GM21423 (cell line): Measurements from ENCODE around the gene SVEP1.
"Not testable (repeated sequence)": the region's sequence is repeated elsewhere in the genome, so short reads cannot be mapped to it uniquely, and the experiment has no call there.

ENCODE experiments used
- ATAC-seq: cut with Tn5 transposase; IDR thresholded peaks from one replicate; pipeline ENCODE4 v1.9.1; 2021; ENCODE audit warnings: mild to moderate bottlenecking, moderate library complexity; ENCODE audit not compliant: unreplicated experiment

SVEP1 gene

DNA sequence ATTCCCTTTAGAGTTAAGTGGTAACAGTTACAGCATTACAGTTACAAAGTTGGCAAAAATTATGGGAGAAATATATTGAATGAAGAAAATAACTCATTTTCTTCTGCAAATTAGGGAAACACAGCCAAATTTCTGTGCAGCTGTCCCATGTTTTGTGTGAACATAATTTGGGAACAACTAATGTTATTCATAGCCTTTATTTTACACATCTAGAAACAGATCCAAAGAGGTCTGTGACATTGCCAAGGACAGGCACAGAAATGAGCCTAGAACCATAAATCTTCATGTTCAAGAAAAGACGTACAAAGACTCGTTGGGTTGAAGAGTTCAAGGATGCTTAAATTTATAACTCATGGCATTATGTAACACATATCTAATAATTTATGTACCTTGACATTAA, 127.8 kb downstream of the SVEP1 start:
- no peak for ATAC-seq

DNA sequence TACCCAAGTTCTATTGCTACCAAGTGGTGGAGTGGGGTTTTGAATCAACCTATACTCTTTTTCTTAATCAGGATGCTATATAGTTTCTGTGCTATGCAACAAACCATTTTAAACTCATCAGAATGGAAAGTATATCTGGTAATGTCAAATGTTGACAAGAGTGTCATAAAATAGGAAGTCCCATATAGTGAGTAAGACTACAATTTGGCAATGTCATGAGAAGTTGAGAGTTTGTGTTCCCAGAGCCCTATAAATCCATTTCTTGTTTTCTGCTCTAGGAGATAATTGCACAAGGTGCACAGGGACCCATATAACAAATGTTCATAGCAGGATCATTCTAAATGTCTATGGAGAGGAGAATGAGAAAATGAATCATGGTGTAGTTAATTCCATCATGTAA, 132.1 kb downstream of the SVEP1 start:
- ATAC-seq = no peak

DNA sequence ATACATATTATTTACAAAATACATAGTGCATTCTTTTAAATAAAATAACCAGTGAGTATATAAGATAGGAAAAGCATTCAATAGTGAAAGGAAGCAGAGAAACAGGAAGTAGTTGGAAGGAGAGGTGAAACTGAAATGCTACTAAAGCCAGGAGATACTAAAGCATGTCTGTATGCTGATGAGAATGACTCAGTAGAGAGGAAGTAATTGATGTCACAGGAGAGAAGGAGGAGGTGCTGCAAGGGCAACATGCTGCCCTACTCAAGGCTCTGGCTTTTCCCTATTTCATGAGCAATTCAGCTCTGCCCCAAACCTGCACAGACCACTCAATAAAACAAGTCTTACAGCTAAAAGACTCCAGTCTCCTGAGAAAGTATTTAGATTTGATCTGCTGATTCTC, 133.4 kb downstream of the SVEP1 start:
- no peak for ATAC-seq

DNA sequence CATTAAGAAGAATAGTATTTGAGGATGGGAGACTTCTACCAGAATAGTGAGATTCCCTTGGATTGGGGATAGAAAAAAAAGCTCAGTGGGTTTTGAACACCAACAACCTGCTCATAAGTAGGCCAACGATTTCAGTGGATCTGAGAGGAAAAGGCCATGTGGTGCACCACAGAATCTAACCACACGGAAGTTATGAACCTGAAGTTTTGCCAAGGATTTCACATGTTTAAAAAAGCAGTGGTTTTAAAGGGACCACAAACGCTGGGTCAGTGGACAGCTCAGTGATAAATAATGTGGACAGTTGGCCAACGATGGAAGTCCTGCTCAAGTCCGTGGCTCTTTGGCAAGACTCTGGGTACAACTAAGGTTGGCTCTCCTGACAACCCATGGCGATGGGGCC, 134.6 kb downstream of the SVEP1 start:
- ATAC-seq = no peak

DNA sequence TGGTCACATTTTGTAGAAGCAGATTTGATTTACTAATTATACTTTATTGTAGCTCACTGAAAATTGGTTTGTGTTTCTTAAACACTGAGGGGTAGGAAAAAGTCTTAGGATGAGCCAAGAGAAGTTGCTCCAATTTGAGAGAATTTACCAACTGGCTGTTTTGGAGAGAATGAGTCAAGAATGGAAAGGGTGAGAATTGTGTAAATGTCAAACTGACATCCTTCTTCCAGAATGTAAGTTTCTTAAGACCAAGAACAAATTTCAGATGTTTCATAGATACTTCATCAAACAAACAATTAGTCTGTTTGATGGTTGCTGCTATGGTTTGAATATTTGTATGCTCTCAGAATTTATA, 135.7 kb downstream of the SVEP1 start:
- ATAC-seq = no peak

DNA sequence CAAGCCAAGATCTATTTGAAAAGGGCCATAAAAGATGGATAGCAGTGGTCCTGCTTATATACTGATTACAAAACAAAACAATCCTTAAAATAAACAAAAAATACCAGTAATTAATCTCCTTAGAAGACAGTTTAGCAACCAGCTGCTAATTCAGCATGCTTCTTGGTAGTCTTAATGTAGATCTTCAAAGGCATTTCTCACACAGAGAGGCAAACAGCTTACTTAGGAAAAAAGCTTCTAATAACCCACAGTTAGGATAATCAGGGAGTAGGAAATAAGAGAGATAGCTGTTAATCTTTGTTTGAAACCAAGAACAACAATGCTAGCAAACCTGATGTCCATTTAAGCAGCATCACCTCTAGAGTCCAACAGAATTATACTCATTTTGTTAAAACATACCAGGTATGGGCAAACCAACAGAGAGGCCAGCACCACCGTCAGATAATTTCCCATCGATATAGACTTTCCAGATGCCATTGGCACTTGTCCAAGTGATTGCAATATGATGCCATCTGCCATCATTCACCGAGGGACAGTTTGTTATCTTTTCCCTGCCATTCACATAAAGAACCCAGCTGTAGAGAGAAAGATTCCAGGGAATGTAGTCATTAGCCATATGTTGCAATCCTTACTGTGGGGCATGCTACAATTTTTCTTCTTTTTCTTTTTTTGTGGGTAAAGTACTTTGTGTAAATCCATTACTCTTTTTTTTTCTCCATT, 136.2 kb downstream of the SVEP1 start:
- ATAC-seq = no peak

DNA sequence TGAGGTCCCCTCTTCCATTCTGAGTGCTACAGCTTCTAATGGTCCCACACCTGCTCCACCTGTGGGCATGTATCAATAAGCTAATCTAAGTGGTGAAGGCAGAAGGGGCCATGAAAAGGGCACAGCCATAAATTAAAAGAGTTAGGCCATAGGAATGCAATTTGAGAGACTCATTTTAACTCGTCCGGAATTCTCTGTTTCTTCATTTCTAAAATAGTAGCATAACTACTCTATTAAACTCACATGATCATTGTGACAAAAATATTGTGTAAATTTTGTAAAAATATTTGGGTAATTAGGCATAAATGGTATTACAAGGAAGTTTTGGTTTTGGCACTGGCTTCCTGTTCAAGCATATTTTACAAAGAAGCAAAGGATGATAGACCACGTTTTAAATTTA, 138.7 kb downstream of the SVEP1 start:
- ATAC-seq = no peak

DNA sequence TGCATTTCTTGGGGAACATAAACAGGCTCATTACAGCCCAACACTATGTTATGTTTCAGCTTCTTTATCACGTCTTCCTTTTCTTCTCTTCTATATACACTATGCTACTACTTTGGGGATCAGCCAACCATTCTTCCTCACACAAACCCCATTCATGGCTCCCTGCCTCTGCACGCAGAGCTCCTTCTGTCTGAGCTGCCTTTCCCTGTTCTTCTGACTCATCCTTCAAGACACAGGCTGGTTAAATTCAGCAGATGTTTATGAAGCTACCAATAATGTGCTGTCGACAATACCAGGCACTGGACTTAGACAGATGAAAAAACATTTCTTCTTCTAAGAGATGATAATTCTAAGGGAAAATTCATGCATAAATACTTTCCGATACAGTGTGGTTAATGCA, 139.4 kb downstream of the SVEP1 start:
- ATAC-seq = no peak

DNA sequence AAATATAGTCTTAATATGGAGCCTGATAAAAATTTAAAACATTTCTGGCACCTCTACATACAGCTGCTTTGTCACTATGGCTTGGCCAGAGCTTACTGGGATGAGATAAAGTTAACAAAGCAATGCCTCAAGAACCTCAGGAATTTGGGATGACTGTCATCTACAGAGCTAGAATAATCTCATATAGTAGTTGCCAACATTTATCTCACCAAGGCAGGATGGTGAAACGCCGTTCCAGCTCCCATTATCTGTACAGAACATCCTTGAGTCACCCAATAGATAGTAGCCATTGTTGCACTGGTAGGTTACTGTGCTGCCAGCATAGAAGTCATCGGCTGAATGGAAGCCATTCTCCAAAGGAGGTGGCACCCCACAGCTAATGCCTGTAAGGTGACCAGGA, 147.3 kb downstream of the SVEP1 start:
- no peak for ATAC-seq

DNA sequence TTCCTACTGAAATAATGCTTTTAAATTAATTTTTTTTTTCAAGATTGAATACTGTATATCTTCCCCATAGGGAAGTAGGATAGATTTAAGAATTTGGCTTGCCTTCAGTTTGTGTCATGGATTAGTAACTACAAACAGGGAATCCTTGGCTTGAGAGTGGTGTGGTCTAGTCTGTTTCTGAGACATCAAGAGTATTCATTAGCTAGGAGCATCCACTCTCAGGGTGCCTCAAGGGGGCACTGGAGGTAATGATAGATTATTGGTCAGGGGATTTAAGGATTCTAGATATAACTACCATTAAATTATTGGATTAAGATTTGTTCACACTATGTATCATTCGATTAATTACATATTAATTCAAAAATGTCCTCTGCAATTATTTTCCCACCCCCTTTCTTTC, 150.1 kb downstream of the SVEP1 start:
- ATAC-seq = no peak

DNA sequence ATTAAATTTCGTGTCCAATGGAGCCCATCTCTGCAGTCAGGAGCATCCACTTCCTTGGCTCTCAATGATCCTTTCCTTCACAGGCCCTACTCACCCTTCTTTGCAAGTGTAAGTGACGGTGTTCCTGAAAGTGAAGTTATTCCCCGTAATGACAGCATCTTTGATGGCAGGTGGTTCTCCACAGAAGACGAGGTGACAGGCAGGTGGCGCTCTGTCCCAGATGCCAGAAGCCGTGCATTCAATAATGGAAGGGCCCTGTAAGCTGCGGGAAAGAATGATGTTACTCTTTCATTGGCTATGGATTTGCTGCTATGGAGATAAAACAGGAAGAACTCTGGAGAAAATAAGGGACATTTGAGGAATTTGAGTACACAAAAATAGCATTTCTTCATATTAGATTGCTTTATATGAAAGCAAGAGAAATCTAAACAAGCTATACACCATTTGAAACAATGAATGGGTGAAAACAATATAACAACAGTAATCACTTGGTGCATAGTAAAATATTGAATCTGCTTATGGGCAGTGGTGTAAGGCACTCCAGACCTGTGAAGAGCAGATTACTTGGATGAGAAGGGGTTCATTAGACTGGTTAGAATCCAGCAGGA, 151.9 kb downstream of the SVEP1 start:
- ATAC-seq = no peak

DNA sequence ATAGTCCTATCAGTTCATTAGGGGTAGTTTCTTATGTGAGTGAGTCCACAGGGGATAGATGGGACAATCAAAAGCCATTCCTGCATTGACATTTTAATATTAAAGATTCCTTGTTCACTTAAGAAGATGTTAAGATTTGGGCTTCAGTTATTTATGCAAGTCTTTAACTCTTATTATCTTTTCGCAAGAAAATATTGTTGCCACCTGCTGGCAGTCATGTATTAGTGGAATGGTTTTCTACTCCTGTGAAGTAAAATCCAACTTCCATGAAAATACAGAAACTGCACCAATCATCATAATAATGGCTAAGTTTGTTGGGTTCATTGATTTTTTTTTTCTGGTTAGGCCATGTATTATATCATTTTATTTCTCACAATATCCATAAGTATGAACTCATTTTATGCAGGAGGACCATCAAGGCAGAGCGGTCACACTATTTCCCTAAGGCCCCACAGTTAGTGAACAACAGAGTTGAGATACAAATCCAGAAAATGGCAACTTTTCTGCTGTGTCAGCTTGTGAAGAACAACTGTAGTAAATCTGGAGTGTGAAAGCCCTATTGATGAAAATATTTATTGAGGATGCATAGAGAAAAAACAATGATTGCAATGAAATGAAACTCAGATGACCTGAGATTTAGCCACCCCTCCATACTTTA, 153.4 kb downstream of the SVEP1 start:
- ATAC-seq = no peak

DNA sequence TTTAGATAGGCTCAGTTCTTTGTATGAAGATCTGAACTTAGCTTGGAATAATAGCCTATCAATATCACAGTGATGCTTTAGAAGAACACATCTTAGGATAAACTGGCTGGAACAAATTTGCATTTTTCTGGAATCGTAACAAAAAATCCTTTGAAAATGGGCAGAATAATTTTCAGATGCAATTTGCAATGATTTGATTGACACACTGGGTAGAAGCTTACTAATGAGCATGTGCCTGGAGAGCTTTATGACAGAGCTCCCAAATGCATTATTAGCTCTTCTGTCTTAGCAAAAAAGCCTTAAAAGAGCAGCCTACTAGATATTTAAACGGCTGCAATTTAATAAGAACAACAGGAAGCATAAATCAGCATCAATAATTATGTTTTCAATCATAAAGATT, 165.1 kb downstream of the SVEP1 start:
- no peak for ATAC-seq

DNA sequence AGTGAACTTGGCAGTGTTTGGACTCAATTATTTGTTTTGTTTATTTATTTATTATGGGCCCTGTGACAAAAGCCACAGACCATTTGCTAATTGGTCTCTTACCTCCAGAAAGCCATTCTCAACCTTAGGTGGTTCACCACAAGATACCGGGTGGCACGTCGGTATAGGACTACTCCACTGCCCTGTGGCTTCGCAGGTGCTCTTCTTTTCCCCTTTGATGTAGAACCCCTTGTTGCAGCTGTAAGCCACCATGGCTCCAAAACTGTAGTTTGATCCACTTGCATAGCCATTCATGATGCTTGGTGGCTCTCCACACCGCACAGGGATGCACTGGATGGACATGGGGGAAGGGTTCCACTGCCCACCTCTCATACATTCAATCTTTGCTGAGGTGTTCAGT, 168.6 kb downstream of the SVEP1 start:
- no peak for ATAC-seq

DNA sequence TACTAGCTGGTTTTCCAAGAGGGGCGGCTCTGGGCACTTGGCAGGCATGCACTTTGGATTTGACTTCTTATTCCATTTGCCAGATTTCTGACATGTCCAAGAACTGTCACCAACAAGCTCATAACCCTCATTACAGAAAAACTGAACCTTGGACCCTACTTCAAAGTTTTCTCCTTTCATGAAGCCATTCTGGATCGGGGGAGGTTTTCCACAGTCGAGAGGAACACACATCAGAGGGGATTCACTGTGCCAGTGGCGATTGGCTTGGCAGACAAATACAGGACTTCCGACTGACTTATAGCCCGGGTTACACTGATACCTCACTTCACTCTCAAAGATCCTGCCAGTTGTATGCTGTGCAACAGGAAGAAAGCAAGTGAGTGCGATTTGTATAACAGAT, 170.9 kb downstream of the SVEP1 start:
- ATAC-seq = no peak

DNA sequence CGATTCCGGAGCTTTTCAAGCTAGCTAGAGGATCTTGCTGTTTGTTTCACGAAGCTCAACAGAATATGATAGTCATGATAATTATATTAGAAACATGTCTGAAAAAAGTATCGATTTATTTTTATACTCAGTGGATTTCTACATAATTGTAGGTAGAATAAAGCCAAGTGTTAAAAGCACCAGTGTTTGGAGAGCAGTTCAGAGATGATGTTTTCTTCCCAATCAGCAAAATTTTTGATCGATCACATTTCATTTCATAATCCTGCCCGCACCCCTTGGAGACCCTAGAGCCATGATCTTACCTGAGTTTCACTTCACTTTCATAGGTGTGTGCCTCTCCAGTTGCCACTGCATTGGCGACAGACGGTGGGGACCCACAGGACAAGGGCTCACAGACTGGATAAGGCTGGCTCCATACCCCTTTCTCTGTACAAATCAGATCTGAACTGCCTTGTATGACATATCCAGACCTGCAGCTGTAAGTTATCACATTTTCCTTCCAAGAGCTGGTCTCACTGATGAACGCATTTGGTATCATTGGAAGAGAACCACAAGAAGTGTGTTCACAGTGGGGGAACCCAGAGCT, 173.6 kb downstream of the SVEP1 start:
- ATAC-seq = no peak

DNA sequence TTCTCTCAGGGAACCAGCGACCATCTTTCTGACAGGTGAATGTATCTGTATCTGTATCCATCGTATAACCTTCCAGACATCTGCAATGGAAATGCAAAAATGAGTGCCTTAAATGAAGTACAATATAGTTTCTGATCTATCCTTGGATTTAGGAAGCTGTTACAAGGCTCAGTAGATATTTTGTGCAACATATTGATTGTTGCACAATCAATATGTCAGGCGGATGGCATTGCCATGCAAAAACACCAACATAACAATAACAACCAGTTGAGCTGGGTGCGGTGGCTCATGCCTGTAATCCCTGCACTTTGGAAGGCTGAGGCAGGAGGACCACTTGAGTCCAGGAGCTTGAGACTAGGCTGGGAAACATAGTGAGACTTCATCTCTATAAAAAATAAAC, 175.1 kb downstream of the SVEP1 start:
- ATAC-seq = no peak

DNA sequence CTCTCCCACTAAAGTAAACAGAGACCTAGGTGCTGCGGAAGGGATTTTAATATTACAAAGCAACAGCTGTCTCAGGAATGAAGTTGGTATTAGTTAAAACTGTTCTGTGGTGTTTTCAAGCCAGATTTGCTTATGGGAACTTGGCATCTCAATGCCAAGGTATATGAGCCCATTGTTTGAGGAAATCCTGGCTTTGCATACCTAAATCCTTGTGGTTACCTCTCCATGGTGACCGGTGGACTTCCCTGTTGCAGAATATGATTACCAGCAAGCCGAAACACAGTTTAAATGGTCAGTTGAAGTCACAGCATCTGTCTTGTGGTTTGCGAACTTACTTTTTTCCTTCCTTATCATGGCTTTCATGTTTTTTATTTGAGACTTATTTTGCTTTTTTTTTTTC, 179.6 kb downstream of the SVEP1 start:
- no peak for ATAC-seq

DNA sequence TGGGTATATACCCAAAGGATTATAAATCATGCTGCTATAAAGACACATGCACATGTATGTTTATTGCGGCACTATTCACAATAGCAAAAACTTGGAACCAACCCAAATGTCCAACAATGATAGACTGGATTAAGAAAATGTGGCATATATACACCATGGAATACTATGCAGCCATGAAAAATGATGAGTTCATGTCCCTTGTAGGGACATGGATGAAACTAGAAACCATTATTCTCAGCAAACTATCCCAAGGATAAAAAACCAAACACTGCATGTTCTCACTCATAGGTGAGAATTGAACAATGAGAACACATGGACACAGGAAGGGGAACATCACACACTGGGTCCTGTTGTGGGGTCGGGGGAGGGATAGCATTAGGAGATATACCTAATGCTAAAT, 180.5 kb downstream of the SVEP1 start:
- not testable (repeated sequence) for ATAC-seq

DNA sequence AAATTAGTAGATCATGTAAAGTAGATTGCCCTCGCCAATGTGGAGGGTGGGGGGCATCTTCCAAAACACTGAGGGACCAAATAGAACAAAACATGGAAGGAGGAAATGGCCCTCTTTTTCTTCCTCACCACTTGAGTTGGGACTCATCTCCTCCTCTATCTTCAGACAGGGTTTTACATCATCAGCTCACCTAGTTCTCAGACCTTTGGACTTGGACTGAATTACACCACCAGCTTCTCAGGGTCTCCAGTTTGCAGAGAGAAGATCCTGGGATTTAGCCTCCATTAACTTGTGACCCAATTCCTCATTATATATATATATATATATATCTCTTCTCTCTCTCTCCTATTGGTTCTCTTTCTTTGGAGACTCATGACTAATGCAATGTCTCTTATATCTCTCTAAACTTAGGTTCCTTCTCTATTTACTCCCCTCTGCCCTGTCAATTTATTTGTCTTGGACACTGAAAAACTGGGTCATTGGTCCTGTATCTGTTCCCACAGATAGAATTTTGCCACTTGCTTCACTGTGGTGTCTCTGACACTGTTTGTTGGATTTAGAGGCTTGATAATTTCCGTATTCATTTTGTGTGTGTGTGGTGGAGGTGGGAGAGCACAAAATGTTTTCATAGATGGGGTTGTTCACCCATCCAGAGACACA, 187.6 kb downstream of the SVEP1 start:
- no peak for ATAC-seq

DNA sequence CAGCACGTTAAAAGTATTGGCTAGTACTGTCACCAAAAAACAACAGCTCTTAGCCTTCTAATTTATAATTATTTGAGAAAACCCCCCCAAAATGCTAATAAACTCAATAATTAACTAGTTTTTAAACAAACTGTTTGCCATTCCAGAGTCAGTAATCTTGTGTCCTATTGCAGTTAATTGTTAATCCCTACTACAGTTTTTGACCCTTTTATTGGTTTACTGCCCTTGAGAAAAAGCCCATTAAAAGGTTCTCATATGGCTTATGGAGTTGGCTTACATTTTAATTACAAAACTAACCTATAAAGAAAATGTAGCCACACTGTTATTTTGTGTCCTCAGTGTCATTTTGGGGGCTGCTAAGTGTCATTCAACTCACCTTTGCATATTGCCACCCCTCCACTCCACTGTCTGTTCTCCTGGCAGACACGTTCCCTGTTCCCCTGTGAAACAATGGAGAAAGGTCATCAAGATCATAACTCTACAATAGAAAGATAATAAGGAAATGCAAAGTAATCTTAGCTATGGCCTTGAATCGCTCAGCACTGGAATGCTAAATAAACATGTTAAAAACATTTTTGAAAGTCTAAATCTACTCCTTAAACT, 190.3 kb downstream of the SVEP1 start:
- ATAC-seq = no peak
